HAP-1 (cell line): ENCODE results near the gene KAZN.

Source experiments
- DNase-seq, 2 experiments: peaks; one replicate each; pipeline ENCODE4 v3.0.0-alpha.2; 2016 to 2020; ENCODE audit warnings: low spot score in 2 of 2
- H3K27me3 ChIP-seq: fragments of 250-450 bp; sonication (Bioruptor Pico); 2 replicates; pipeline ENCODE4 v1.5.1; 2020; ENCODE audit warnings: low read depth, mild to moderate bottlenecking, moderate library complexity
- H3K36me3 ChIP-seq: fragments of 250-450 bp; sonication (Bioruptor Pico); replicated peaks from 2 replicates; pipeline ENCODE4 v1.5.1; 2020; ENCODE audit warnings: mild to moderate bottlenecking
- H3K4me1 ChIP-seq: fragments of 250-450 bp; sonication (Bioruptor Pico); 2 replicates; pipeline ENCODE4 v1.5.1; 2020; ENCODE audit warnings: mild to moderate bottlenecking
- H3K4me3 ChIP-seq: fragments of 250-450 bp; sonication (Bioruptor Pico); 2 replicates; pipeline ENCODE4 v1.5.1; 2020; ENCODE audit warnings: mild to moderate bottlenecking, moderate library complexity
- H3K9me3 ChIP-seq: fragments of 250-450 bp; sonication (Bioruptor Pico); 2 replicates; pipeline ENCODE4 v1.5.1; 2020; ENCODE audit warnings: mild to moderate bottlenecking, moderate library complexity
- in situ Hi-C: fragments of 300-500 bp; cut with MboI; formaldehyde crosslinking; loops from 3 replicates; pipeline ENCODE4 v1.14.3; 2020; ENCODE audit warnings: low sequenced_read_pairs, inconsistent platforms, mixed read lengths

KAZN gene

DNA sequence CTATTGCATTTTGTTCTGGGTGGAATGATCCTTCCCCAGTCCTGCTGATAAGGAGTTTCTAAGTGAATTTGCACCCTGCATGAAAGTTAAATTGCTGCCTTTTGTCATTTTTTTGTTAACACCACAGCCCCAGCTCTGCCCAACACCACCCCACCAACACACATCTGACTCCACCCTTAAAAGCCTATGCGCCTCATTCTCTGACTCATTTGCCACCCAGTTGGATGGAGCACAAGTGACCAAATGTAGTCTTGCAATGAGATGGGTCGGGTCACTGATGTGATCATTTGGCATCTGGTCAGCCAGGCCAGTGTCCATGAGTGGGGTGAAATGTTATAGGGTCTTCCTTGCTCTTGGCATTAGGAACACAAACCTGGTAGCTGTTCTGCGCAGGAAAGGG, 256.8 kb downstream of the KAZN start:
- no peaks in the 10 kb centered on the region for H3K9me3 ChIP-seq
- no peaks in the 10 kb centered on the region for H3K4me1 ChIP-seq
- in situ Hi-C loops: no loop called here
- no peaks in the 10 kb centered on the region for H3K27me3 ChIP-seq
- no peaks in the 10 kb centered on the region for H3K36me3 ChIP-seq
- H3K4me3 ChIP-seq: no peak overlapping the region
- no peak for DNase-seq

DNA sequence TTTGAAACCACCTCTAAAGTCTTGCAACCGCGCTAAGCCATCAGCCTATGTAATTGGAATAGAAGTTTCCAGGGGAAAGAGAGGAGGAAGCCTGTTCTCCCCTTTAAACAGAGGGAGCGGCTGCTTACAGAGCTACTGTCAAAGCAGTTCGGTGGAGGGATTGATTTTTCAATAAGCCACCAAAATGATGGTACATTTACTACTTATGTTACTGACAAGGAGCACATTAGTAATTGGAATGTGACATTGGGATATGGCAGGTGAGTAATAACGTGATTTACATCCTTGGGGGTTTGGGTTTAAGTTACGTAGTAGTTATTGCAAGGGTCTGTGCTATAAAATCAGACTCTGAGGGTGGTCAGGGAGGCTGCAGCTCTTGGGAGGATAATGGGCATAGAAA, 257.3 kb downstream of the KAZN start:
- no peak for DNase-seq
- Histone ChIP-seq H3K9me3 (no peaks in the 10 kb centered on the region), H3K4me1 (no peaks in the 10 kb centered on the region), H3K4me3 (no peak overlapping the region), H3K36me3 (no peaks in the 10 kb centered on the region), H3K27me3 (no peaks in the 10 kb centered on the region)
- in situ Hi-C loops: no loop called here

DNA sequence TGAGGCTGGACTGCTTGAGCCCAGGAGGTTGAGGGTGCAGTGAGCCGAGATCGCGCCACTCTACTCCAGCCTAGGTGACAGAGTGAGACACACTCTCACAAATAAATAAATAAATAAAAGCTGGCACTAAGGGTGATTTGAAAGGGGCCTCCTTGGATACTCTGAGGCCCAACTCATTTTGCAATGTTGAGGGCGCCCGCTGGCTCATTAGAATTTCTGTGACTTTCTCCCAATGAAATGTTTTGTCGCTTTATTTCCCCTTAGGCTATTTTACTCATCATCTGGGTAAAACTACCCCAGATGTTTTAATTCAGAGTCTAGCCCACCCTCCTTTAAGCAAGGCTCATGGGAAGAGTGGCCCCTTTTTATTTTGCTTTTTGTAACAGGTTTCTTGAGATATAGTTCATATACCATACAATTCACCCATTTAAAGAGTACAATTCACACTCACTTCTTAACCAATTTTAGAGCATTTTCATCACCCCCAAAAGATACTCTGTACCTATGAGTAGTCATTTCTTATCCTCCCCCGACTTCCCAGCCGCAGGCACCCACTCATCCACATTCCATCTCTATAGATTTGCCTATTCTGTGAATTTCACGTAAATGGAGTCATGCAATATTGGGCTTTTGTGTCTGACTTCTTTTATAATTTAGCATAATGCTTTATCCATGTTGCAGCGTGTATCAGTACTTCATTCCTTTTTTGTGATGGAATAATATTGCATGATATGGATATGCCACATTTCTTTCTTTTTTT, 259.1 kb downstream of the KAZN start:
- H3K4me3 ChIP-seq: no peak overlapping the region
- no peaks in the 10 kb centered on the region for H3K36me3 ChIP-seq
- in situ Hi-C loops: no loop called here
- H3K27me3 ChIP-seq: no peaks in the 10 kb centered on the region
- no peak for DNase-seq
- H3K4me1 ChIP-seq: no peaks in the 10 kb centered on the region
- H3K9me3 ChIP-seq: no peaks in the 10 kb centered on the region

DNA sequence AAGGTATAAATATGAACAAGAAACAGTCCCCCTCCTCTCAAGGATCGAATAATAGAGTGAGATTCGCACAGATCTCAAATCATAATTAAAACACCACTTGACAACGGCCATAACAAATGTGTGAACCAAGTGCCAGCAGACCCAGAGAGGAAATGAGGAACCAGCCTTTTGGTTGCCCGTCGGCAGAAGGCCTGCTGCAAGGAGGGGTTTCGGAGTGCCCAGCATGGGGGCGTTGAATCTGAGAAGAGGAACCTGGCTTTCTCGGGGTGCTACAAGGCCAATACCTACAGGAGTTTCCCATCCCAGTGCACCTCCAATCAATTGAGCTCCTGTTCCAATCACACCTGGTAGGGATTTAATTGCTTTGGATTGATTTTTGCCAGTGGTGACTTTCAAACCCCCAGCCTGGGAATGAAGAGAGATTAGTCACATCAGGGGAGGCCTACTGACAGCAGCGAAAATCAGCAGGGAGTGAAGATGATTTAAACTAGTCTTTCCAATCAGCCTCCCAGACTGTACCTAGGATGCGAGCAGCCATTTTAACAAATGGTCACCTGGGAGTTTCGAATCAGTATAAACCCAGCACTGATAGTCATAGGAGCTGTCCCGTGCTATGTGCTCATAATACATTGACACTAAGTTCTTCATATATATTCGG, 263.8 kb downstream of the KAZN start:
- Histone ChIP-seq H3K36me3 (no peaks in the 10 kb centered on the region), H3K4me1 (no peaks in the 10 kb centered on the region), H3K4me3 (no peak overlapping the region), H3K9me3 (no peaks in the 10 kb centered on the region), H3K27me3 (no peaks in the 10 kb centered on the region)
- in situ Hi-C loops: no loop called here
- no peak for DNase-seq

DNA sequence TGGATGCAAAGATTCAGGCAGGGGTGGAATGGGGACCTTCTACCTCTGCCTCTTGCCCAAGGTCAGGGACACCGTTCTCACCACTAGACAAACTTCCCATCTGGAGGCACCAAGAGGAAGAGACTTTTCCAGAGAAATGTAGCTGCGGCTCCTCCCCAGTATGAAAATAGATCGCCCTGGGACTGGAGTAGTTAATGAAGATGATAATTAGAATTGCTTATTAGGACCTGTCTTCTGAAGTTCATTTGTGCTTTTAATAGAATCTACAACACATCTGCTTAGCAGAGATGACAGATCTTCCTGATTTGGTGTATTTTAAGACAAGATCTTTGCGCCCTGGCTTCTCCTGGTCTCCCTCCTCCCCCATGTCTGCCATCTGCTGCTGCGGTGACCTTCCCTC, 266.6 kb downstream of the KAZN start:
- Histone ChIP-seq H3K36me3 (no peaks in the 10 kb centered on the region), H3K9me3 (no peaks in the 10 kb centered on the region), H3K27me3 (no peaks in the 10 kb centered on the region), H3K4me3 (no peak overlapping the region), H3K4me1 (no peaks in the 10 kb centered on the region)
- in situ Hi-C loops: no loop called here
- DNase-seq: no peak

DNA sequence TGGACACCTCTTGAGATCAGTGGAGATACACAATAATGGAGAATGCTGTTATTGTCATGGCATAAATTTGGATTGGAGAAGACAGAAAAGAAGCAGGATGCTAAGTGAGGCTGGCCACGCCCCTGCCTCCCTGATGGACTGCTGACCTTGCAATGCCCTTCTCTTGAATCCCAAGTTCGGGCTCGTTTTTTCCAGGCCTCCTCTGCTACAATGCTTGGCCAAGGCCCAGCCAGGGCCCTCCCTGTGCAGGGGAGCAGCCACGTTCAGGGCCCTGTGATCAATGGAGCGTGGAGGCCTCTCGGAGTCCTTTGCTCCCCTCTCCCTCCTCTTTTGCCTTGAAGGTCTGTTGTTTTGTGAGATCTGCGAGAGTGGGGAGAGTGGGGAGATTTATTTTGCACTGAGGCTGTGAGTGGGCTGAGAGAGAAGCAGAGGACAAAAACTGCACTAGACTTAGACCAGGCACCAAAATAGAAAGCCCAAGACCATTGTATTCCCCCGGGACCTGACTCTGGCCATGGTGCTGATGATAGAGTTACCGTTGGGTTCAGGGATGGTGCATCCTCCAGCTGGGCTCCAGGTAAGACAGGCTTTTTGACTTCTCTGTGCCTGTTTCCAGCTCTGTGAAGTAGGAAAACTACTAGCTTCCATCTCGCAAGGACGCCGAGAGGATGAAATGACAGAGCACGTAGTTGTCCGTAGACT, 268.6 kb downstream of the KAZN start:
- in situ Hi-C loops: no loop called here

DNA sequence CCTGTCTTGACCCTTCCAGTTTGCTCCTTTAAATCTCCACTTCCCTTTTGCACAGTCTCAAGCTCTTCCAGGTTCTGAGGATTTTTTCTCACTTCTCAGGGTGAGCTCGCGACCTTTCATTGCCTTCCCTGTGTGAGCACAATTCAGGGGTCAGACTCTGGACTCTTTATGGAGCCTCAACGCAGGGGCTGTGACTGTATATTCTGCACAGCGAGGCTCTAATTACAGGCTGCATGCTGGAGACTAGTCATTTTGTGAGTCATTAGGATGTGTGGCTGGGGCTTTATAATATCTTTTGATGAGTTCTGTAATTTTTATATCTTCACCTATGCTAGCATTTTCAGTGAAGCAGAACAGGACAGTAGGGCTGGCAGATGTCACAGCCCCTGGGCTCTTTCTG, 270.7 kb downstream of the KAZN start:
- Histone ChIP-seq H3K4me3 (no peak overlapping the region), H3K9me3 (no peaks in the 10 kb centered on the region), H3K36me3 (no peaks in the 10 kb centered on the region), H3K27me3 (no peaks in the 10 kb centered on the region), H3K4me1 (no peaks in the 10 kb centered on the region)
- in situ Hi-C loops: no loop called here
- no peak for DNase-seq

More for the DNA sequence above, 268.6 kb downstream of the KAZN start:
- Histone ChIP-seq H3K4me1 (no peaks in the 10 kb centered on the region), H3K4me3 (no peak overlapping the region), H3K9me3 (no peaks in the 10 kb centered on the region), H3K36me3 (no peaks in the 10 kb centered on the region), H3K27me3 (no peaks in the 10 kb centered on the region)
- DNase-seq: peak in 1 of 2 experiments; percentile 11

DNA sequence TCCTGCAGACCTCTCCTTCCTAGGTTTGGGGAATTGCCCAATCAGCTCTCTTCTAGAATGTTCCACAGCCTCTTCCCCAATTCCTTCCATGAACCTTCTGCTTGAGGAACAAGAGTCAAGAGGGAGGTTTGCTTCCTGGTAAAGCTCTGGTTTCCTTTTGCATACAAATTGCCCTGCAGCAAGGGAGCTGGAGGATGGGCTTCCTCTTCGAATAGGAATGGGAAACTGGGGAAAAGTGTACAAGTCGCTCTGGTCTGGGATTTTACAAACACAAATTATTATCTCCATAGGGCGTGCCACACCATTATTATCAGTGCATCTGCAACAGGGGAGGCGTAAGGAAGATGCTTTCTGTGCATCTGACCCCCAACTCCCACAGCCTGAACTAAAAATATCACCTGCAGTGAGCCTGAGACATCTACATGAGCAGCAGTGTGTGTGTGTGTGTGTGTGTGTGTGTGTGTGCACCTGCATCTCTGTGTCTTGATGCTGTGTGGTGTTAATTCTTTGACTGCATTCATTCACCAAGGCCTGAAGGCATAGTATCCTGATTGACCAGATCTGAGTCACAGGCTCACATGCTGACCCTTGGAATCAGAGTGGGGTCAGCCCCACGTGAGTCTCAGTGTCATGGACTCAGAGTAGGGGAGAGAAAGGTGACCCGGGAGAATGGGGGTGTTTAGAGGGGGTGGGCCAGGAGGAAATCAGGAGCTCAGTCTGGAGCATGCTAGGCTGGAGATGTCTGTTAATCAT, 272.9 kb downstream of the KAZN start:
- no peak for DNase-seq
- Histone ChIP-seq H3K9me3 (no peaks in the 10 kb centered on the region), H3K27me3 (0 out of 2 replicates have a peak, but pooled peaks cover 2% of the 10 kb centered on the region), H3K36me3 (no peaks in the 10 kb centered on the region), H3K4me3 (no peak overlapping the region), H3K4me1 (no peaks in the 10 kb centered on the region)
- in situ Hi-C loops: no loop called here

DNA sequence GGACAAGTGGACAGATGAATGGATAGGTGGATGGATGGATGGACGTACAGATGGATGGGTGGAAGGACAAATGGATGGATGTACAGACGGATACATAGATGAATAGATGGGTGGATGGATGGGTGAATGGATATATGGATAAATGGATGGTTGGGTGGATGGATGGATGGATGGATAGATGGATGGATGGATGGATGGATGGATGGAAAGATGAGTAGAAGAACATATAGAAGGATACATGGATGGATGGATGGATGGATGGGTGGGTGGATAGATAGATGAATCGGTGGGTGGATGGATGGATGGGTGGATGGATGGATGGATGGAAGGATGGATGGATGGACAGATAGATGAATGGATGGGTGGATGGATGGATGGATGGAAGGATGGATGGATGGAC, 274.3 kb downstream of the KAZN start:
- in situ Hi-C loops: no loop called here
- 0 out of 2 replicates have a peak, but pooled peaks cover 2% of the 10 kb centered on the region for H3K27me3 ChIP-seq

DNA sequence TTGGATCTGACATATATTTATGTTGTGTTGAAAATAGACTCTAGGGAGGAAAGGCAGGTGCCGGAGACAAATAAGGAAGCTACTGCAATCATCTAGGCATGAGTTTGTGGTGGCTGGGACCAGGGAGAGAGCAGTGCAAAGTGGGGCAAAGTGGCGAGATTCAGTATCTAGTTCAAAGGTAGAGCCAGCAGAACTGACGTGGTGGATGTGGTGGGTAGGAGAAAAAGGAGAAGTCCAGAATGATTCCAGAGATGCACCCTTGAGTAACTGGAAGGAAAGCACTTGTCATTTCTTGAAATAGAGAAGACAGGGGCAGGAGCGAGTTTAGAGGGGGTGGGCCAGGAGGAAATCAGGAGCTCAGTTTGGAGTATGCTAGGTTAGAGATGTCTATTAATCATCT, 275.2 kb downstream of the KAZN start:
- 0 out of 2 replicates have a peak, but pooled peaks cover 2% of the 10 kb centered on the region for H3K27me3 ChIP-seq
- H3K9me3 ChIP-seq: no peaks in the 10 kb centered on the region
- no peaks in the 10 kb centered on the region for H3K4me1 ChIP-seq
- no peaks in the 10 kb centered on the region for H3K36me3 ChIP-seq
- DNase-seq: no peak
- no peak overlapping the region for H3K4me3 ChIP-seq
- in situ Hi-C loops: no loop called here

More for the DNA sequence above, 274.3 kb downstream of the KAZN start:
- no peaks in the 10 kb centered on the region for H3K4me1 ChIP-seq
- H3K9me3 ChIP-seq: no peaks in the 10 kb centered on the region
- H3K36me3 ChIP-seq: no peaks in the 10 kb centered on the region
- no peak for DNase-seq
- H3K4me3 ChIP-seq: no peak overlapping the region

DNA sequence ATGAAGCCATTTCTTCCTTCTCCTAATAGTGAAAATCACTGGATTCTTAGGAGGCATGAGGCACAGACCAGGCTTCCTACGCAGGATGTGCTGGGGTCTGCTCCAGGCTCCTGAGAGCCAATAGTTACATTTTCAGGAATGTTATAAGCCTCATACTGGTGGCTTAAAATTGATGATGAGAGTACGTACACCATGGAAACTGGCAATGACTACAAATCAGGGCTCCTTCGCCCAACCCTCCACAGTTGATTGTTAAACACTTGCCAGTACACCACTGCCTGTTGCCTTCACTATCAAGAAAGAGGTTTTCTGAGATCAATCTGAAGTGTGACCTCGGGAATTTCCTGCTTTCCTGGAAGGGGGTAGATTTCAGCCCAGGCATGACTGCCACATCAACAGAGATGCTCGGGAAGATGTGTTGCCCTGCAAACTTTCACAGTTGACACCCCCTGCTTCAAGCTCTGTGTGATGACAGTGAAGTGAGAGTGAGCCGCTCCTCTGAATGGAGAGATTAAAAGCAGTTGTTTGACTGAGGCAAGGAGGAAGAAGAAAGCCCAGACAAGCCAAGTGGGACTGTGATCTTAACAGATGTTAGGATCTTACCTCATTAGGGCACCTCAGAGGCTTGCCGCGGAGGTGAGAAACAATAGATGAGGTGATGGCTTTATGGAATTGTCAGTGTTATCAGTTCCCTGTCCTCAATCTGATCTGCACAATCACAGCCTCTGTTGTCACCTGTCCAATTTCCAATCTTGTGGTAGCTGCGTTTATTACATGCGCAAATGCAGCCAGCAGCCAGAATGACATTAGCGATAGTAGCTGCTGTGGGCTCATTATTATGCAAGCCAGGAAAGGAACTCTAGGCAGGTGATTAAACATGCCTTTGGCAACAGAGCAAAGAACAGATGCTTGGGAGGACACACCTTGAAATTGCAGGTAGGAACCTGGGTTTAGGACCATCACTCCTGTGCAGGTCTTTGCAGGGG, 277.3 kb downstream of the KAZN start:
- no peaks in the 10 kb centered on the region for H3K9me3 ChIP-seq
- in situ Hi-C loops: no loop called here
- H3K4me1 ChIP-seq: no peaks in the 10 kb centered on the region
- DNase-seq: no peak
- 0 out of 2 replicates have a peak, but pooled peaks cover 2% of the 10 kb centered on the region for H3K27me3 ChIP-seq
- H3K36me3 ChIP-seq: no peaks in the 10 kb centered on the region
- no peak overlapping the region for H3K4me3 ChIP-seq

DNA sequence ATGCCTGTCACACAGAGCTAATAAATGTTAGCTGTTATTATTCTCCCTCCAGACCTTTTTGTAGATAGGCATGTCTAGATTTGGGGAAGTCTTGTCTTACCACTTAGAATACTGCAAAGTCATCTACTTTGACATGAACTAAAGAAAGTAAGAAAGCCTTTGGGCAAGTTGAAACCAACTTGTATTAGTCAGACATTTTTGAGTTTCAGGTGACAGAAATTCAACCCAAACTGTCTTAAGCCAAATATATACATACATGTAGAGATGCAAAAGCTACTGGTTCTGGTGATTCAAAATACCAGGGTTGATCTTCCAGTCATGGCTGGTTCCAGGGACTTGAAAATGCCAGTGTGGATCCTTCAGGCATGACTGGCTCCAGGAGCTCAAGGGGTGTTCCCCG, 278.3 kb downstream of the KAZN start:
- no peaks in the 10 kb centered on the region for H3K4me1 ChIP-seq
- H3K27me3 ChIP-seq: 0 out of 2 replicates have a peak, but pooled peaks cover 2% of the 10 kb centered on the region
- in situ Hi-C loops: no loop called here
- DNase-seq: no peak
- H3K9me3 ChIP-seq: no peaks in the 10 kb centered on the region
- H3K4me3 ChIP-seq: no peak overlapping the region
- no peaks in the 10 kb centered on the region for H3K36me3 ChIP-seq

DNA sequence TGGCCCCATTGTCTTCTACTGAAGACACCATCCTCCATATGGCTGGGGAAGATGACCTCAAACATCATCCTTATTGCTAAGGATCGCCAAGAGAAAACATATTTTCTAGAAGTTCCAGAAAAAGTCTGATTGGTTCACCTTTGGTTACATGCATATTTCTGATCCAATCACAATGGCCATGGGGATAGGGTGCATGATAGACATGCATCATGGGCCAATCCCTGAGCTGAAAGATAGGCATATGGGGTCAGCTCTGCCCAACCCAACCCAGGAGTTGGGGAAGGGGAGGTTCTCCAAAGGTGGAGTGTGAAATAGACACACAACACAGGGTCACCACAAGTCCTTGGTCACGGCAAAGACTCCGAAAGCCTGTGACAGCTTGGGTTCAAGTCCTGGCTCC, 278.7 kb downstream of the KAZN start:
- Histone ChIP-seq H3K27me3 (0 out of 2 replicates have a peak, but pooled peaks cover 2% of the 10 kb centered on the region), H3K4me1 (no peaks in the 10 kb centered on the region), H3K4me3 (no peak overlapping the region), H3K9me3 (no peaks in the 10 kb centered on the region), H3K36me3 (no peaks in the 10 kb centered on the region)
- DNase-seq: no peak
- in situ Hi-C loops: no loop called here
